Adipose tissue (tissue), 3 donors: ENCODE measurements around the gene CPLX3. TPM values are rescaled to one million over a fixed set of nuclear protein-coding genes. Genes with fewer than 3 reads are reported as not detected.

ENCODE experiments used
- H3K27ac ChIP-seq: one replicate; pipeline ENCODE4 v1.5.1; 2013; ENCODE audit warnings: low read depth, low read length
- WGBS, 3 donors: extraction: QIAGEN DNeasy Blood & Tissue Kit; methylation state at CpG; one replicate each; pipeline ENCODE4 v1.1.7; 2013; 5-methylcytosine and 5-hydroxymethylcytosine counted together
- polyA plus RNA-seq, 3 donors: library from polyadenylated mRNA; stranded (reverse); fragments of 200-250 nt; gene quantifications; one replicate each; pipeline ENCODE4 v1.2.3, GENCODE V29; 2013
- donor health status: healthy with polysubstance abuse.
- donor health status: Bipolar disorder and iron deficiency.
- donor health status: healthy.

The CPLX3 gene
- polyA plus RNA-seq, 3 donors = not detected

GRCh38 chr15:74821091-74821789 lies 5.2 kb upstream of the CPLX3 start:
- no peak overlapping the region for H3K27ac ChIP-seq
- 63 to 70% (median 68%) methylated on average over 11 of the region's 11 CpGs for WGBS, 3 donors

GRCh38 chr15:74821790-74822158 lies 4.7 kb upstream of the CPLX3 start:
- 80 to 82% (median 81%) methylated on average over 7 of the region's 7 CpGs for WGBS, 3 donors

GRCh38 chr15:74822233-74822632 lies 4.2 kb upstream of the CPLX3 start:
- 85 to 91% (median 89%) methylated on average over 4 of the region's 4 CpGs for WGBS, 3 donors

More at GRCh38 chr15:74821790-74822158, 4.7 kb upstream of the CPLX3 start:
- no peak overlapping the region for H3K27ac ChIP-seq

GRCh38 chr15:74823324-74823723 lies 3.1 kb upstream of the CPLX3 start:
- 73% methylated on average over 6 of the region's 6 CpGs for WGBS, 3 donors

More at GRCh38 chr15:74822233-74822632, 4.2 kb upstream of the CPLX3 start:
- H3K27ac ChIP-seq = no peak overlapping the region

GRCh38 chr15:74824976-74825375 lies 1.5 kb upstream of the CPLX3 start:
- no peak overlapping the region for H3K27ac ChIP-seq
- 75 to 81% (median 80%) methylated on average over 7 of the region's 7 CpGs for WGBS, 3 donors

More at GRCh38 chr15:74823324-74823723, 3.1 kb upstream of the CPLX3 start:
- H3K27ac ChIP-seq = no peak overlapping the region

GRCh38 chr15:74825866-74826265 lies 561 bp upstream of the CPLX3 start:
- 47 to 50% (median 48%) methylated on average over 10 of the region's 10 CpGs for WGBS, 3 donors
- no peak overlapping the region for H3K27ac ChIP-seq

GRCh38 chr15:74826921-74827320 lies 494 bp downstream of the CPLX3 start:
- 18 to 21% (median 19%) methylated on average over 21 of the region's 21 CpGs for WGBS, 3 donors
- no peak overlapping the region for H3K27ac ChIP-seq

GRCh38 chr15:74827614-74828013 lies 1.2 kb downstream of the CPLX3 start:
- WGBS, 3 donors = 45 to 66% (median 47%) methylated on average over 5 of the region's 5 CpGs
- no peak overlapping the region for H3K27ac ChIP-seq

GRCh38 chr15:74828835-74829234 lies 2.4 kb downstream of the CPLX3 start:
- 66 to 77% (median 74%) methylated on average over 6 of the region's 6 CpGs for WGBS, 3 donors
- no peak overlapping the region for H3K27ac ChIP-seq

GRCh38 chr15:74829486-74829885 lies 3.1 kb downstream of the CPLX3 start:
- H3K27ac ChIP-seq = no peak overlapping the region
- WGBS, 3 donors = 61 to 75% (median 72%) methylated on average over 3 of the region's 3 CpGs

- H3K27ac ChIP-seq = no peak overlapping the region
- WGBS, 3 donors = 37 to 62% (median 61%) methylated on average over 6 of the region's 6 CpGs
Measured at GRCh38 chr15:74829991-74830390, 3.6 kb downstream of the CPLX3 start.

- 78 to 85% (median 78%) methylated on average over 5 of the region's 5 CpGs for WGBS, 3 donors
- no peak overlapping the region for H3K27ac ChIP-seq
Measured at GRCh38 chr15:74830868-74831267, 4.4 kb downstream of the CPLX3 start.

GRCh38 chr15:74831813-74832495 lies 5.5 kb downstream of the CPLX3 start:
- no peak overlapping the region for H3K27ac ChIP-seq
- 65 to 76% (median 75%) methylated on average over 15 of the region's 15 CpGs for WGBS, 3 donors

GRCh38 chr15:74832826-74833225 lies 6.4 kb downstream of the CPLX3 start:
- 53 to 84% (median 60%) methylated on average over 4 of the region's 4 CpGs for whole genome bisulfite sequencing, 3 donors

GRCh38 chr15:74833376-74834107 lies 7.1 kb downstream of the CPLX3 start:
- no peak overlapping the region for H3K27ac ChIP-seq
- 63 to 70% (median 64%) methylated on average over 12 of the region's 12 CpGs for WGBS, 3 donors

More at GRCh38 chr15:74832826-74833225, 6.4 kb downstream of the CPLX3 start:
- H3K27ac ChIP-seq = no peak overlapping the region

- 28 to 43% (median 36%) methylated on average over 5 of the region's 5 CpGs for WGBS, 3 donors
- H3K27ac ChIP-seq = no peak overlapping the region
Measured at GRCh38 chr15:74835312-74835823, 8.9 kb downstream of the CPLX3 start.

- WGBS, 3 donors = 91 to 96% (median 92%) methylated on average over 7 of the region's 7 CpGs
- H3K27ac ChIP-seq = no peak overlapping the region
Measured at GRCh38 chr15:74836846-74837245, 10.4 kb downstream of the CPLX3 start.

- no peak overlapping the region for H3K27ac ChIP-seq
- 83 to 88% (median 85%) methylated on average over 12 to 15 of the region's 15 CpGs for WGBS, 3 donors
Measured at GRCh38 chr15:74837482-74838136, 11.2 kb downstream of the CPLX3 start.
